GM21576 (cell line): ENCODE results near the gene DHCR7.

Source experiments
- ATAC-seq: cut with Tn5 transposase; IDR thresholded peaks from one replicate; pipeline ENCODE4 v1.9.1; 2021; ENCODE audit warnings: mild to moderate bottlenecking, moderate library complexity; ENCODE audit not compliant: unreplicated experiment

DHCR7 gene

GRCh38 chr11:71458146-71459070 is 10.2 kb upstream of the DHCR7 start:
- ATAC-seq: no peak

DNA sequence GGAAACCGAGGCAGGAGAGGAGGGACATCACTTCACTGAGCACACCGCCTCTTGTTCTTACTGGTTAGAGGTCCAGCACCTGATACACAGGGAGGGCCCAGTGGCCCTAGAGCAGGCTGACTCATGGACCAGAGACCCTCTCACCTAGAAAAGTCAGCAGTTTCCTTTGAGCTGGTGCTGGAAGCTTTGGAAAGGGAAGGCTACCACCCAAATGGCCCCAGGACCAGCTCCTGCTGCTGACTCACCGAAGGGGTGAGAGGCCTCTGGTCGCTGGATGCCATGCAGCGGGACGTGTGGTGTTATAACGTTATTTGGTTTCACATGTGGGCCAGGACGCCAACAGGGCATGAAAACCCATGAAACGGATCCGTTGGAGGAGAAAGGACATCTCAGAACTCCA is 8.6 kb upstream of the DHCR7 start:
- no peak for ATAC-seq

GRCh38 chr11:71456294-71456693 is 8.1 kb upstream of the DHCR7 start:
- no peak for ATAC-seq

DNA sequence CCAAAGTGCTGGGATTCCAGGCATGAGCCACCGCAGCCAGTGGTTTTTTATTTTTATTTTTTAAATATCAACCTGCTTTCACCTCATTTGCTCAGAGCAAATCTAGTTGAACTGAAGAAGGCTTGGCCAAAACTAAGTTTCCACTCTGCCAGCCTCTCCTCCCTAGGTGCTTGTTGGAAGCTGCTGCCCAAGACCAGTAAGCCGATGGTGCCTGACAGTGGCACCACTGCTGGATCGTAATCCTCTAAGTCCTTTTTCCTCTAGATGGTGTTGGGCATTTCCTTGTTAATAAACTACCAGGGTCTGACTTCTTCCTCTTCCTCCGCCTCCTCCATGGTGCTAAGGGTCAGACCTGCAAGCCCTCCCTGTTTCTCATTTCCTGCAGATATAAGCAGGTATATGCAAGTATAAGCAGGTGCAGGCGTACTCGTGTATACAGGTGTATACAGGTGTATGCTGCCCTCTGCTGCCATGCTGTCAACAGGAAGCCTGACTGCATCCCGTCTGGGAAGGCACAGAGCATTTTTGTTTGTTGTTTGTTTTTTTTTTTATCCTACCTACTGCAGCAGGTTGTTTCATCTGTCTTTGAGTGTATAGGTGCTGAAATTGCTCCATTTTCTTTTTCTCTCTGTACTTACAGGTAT is 6.4 kb upstream of the DHCR7 start:
- no peak for ATAC-seq

GRCh38 chr11:71453918-71454304 is 5.7 kb upstream of the DHCR7 start:
- ATAC-seq: no peak

- ATAC-seq: peak; percentile 40
Measured at GRCh38 chr11:71453037-71453917, 5.1 kb upstream of the DHCR7 start, which contains the start of gene NADSYN1. Gene NADSYN1, plus strand, starts transcription at chr11:71453203. Its CDS starts 94 bp downstream, at chr11:71453297.

- ATAC-seq: no peak
Measured at GRCh38 chr11:71452199-71453036, 4.2 kb upstream of the DHCR7 start.

- no peak for ATAC-seq
Measured at GRCh38 chr11:71451596-71452198, 3.5 kb upstream of the DHCR7 start.

GRCh38 chr11:71450939-71451338 is 2.7 kb upstream of the DHCR7 start:
- no peak for ATAC-seq

- ATAC-seq: no peak
Measured at GRCh38 chr11:71450507-71450906, 2.3 kb upstream of the DHCR7 start.

GRCh38 chr11:71449596-71449995 is 1.4 kb upstream of the DHCR7 start:
- ATAC-seq: no peak

DNA sequence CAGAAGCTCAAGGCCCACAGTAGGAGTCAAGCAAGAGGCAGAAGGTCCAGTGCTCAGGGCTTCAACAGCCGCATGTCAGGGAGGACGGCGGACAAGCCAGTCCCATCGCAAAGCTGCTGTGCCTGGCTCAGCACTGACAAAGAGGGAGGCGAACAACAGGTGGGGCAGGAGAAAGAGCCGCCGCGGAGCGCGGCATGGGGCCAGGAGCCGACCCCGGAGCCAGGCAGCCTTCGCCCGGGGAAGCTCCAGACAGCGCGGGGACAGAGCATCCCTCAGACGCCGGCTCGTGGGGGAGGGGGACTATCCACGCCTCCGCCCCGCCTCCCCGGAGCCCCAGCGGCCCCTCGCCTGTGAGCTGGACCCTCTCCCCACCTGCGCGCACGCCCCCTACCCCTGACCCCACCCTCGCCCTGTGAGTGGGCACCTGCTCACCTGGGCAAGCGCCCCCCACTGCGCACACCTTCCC is 369 bp downstream of the DHCR7 start:
- ATAC-seq: no peak

DNA sequence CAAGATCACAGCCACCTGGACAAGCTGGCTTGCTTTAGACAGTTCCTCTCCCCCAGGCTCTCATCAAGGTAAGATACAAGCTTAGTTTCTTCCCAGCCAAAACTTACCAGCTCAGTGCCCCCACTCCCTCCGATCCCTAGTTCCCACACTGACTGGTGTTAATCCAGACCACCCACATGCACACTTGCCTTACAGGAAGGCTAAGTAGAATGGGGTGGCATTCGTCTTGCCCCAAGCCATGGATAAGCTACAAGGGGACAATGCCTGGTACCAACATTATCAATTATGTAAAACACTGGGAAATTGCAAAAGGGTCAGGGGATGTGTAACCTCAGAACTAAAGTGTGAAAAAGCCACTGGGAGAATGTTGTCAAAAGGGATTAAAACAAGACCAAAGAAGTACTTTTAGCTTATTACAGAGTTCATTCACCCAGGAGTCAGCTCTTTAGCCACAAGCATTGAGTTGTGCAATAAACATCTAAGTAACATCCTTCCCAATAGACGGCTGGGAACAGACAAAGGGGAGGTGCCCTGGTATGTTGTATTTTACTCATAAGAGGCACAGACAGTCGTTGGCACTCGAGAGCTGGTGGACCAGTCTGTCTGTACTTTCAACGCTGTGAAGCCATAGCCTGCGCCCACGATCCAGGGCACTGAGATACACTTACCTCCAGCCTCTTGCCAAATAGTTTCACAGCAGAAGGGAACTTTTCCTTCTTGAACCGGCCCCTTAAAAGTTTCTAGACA is 1.1 kb downstream of the DHCR7 start:
- no peak for ATAC-seq

DNA sequence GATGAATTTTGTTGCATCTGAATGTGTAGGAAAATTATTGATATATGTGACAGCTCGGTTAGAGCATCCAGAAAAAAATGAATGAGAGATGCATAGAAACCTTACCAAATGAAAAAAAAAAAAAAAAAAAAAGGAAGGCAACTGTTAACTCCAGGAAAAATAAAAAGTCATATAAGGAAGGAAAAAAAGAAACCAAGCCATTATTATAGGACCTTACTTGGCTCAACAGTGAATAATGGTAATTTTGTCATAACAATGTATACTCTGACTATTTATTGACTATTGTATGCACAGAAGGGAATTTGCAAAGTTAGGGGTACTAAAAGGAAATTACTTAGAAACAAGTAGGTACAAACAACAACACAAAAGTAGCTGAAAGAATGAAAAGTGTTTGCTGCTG is 2.0 kb downstream of the DHCR7 start:
- no peak for ATAC-seq

- no peak for ATAC-seq
Measured at GRCh38 chr11:71444811-71445210, 3.4 kb downstream of the DHCR7 start.

GRCh38 chr11:71443736-71444445 is 4.3 kb downstream of the DHCR7 start:
- ATAC-seq: no peak

DNA sequence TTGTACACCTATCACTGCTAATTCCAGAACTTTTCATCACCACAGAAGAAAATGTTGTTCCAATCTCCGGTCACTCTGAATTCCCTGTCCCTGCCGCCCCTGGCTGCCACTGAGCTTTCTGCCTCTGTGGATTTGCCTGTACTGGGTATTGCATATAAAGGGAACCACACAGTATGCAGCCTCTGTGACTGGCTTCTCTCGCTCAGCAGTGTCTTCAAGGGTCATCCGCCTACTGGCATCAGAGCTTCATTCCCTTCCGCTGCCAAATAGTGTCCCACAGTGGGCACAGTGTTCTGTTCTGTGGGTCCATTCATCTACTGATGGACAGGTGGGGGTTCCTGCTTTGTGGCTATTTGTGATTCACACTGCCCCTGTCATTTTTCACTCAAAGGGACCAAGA is 5.3 kb downstream of the DHCR7 start:
- no peak for ATAC-seq

GRCh38 chr11:71442123-71442522 is 6.1 kb downstream of the DHCR7 start:
- no peak for ATAC-seq
